ENCODE measurements around the gene CCSER2.
"Not testable (repeated sequence)": the region's sequence is repeated elsewhere in the genome, so short reads cannot be mapped to it uniquely, and the experiment has no call there.

The CCSER2 gene, protein sequence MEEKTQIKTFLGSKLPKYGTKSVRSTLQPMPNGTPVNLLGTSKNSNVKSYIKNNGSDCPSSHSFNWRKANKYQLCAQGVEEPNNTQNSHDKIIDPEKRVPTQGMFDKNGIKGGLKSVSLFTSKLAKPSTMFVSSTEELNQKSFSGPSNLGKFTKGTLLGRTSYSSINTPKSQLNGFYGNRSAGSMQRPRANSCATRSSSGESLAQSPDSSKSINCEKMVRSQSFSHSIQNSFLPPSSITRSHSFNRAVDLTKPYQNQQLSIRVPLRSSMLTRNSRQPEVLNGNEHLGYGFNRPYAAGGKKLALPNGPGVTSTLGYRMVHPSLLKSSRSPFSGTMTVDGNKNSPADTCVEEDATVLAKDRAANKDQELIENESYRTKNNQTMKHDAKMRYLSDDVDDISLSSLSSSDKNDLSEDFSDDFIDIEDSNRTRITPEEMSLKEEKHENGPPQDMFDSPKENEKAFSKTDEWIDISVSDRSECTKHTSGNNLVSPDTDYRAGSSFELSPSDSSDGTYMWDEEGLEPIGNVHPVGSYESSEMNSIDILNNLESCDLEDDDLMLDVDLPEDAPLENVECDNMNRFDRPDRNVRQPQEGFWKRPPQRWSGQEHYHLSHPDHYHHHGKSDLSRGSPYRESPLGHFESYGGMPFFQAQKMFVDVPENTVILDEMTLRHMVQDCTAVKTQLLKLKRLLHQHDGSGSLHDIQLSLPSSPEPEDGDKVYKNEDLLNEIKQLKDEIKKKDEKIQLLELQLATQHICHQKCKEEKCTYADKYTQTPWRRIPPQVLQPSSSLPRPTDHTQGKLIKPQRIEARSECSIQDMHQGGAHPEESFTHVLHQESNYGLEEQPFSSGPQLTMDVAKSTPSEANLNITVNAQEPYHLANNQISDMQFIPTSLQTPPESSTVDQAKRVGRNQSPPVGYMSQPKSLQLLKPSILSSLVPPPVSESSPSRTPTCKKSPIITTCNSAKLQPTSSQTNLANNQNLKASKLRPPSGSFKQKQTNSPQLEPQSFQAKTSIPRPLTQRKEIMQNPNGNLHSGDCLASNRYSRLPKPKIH

DNA sequence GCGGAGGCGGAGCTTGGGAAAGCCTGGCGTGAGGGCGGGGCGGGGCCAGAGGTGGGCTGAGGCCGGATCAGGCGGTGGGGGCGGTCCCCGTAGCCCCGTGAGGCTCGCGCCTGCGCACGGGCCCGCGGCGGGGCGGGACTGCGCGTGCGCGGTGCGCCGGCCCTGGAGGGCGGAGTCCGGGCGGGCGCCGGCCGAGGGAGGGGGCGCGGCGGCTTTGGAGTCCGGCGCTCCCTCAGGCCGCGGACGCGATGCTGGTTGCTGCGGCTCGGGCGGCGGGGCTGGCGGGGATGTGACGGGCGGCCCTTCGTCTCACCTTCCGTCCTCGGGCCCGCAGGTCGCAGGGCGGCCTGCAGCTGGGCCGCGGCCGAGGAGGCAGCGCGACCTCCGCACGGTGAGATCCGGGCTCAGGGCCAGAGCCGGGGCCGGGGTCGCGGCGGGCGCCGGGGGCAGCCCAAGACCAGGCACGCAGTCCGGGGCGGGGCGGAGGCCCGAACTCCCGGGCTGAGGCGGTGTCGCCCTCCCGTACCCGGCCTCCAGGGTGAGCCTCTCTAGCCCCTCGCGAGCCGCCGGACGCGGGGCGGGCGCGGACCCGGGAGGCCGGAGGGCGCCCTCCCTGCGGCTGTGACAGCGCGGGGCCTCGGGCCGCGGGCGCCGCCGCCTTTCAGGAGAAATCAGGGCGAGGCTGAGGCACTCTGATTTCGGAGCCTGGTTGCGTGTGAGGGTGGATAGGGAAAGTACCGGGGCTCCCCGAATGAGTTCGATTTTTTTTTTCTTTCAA lies at the start of gene CCSER2:
TSS of gene CCSER2 (plus strand) at position 172 of the 778 bp plus-strand sequence. CDS start 42,464 bp downstream, outside the sequence.
- DNase-seq, result peak; percentile 12 to 78

DNA sequence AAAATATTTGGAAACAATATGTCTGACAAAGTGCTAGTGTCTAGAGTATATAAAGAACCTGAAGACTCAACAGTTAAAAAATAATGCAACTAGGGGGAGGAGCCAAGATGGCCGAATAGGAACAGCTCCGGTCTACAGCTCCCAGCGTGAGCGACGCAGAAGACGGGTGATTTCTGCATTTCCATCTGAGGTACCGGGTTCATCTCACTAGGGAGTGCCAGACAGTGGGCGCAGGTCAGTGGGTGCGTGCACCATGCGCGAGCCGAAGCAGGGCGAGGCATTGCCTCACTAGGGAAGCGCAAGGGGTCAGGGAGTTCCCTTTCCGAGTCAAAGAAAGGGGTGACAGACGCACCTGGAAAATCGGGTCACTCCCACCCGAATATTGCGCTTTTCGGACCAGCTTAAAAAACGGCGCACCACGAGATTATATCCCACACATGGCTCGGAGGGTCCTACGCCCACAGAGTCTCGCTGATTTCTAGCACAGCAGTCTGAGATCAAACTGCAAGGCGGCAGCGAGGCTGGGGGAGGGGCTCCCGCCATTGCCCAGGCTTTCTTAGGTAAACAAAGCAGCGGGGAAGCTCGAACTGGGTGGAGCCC lies 48.4 kb upstream of the CCSER2 start:
- DNase-seq, result not testable (repeated sequence)

DNA sequence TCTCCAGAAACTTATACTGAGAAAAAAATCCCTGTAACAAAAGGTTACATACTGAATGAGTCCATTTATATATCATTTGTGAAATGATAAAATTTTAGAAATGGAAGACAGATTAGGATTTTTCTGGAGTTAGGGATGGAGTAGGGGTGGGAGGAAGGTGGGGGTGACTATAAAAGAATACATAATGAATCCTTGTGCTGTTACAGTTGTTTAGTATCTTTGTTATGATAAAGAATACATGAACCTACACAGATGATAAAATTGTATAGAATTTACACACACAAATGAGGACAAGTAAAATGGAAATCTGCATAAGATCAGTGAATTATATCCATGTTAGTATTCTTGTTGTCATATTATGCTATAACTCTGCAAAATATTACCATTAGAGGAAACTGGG lies 41.7 kb upstream of the CCSER2 start:
- DNase-seq, result no peak

DNA sequence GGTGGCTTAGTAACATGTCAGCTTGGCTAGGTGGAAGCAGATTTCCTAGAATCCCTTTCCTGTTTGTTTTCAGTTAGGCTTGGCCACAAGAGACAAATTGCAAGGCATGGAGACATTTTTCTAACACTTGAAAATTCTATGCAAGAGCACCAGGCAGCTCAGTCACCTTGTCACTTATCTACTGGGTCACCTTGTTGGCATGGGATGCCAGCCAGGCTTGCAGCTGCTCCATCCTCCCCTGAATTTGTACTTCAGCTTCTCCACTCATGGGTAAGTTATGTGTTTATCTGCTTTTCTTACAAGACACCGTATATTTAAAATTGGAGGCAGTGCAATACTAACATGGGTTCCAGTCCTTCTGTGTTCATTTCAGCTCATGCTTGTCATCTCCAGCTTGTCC lies 40.2 kb upstream of the CCSER2 start:
- no peak for DNase-seq

DNA sequence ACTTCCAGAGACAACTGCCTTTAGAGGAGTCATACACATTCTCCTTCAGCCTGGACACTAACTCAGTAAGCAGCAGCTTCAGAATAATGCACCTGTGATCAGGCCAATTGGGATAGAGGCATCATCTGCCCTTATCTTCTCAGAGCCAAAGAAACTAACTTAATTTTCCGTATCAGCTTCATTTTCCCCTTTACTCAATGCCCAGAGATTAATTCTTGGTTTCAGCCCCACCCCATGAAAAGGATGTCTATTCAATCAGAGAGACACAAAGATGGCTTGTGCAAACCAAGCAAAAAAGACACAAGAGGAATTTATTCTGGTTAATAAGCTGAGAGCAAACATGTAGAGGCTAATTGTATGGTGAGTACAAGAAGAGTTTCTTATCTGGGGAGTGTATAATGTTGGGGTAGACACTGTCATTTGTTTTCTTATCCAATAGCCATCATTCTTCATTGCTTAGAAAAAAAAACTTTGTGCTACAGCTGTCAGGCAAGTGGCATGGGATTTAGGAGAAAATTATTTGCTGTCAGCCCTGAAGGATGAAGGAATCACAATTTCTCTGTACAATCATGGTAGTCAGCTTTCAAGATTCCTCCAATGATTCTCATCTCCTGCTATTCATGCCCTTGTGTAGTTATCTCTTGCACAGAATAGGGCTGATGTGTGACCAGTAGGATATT lies 38.7 kb upstream of the CCSER2 start:
- no peak for DNase-seq

DNA sequence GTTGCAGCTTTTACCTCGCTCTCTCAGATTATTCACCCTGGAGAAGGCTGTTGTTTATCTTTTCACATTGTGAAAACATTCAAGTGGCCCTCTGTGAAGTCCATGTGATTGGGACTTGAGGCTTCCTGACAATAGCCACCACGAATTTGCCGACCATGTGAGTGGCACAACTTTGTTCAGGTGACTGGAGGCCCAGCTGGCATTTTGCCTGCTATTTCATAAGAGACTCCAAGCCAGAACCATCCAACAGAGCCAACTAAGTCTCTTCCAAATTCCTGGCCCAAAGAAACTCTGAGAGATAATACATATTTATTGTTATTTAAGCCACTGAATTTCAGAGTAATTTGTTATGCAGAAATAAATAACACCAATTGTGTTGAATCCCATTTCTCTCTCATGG lies 38.2 kb upstream of the CCSER2 start:
- no peak for DNase-seq

DNA sequence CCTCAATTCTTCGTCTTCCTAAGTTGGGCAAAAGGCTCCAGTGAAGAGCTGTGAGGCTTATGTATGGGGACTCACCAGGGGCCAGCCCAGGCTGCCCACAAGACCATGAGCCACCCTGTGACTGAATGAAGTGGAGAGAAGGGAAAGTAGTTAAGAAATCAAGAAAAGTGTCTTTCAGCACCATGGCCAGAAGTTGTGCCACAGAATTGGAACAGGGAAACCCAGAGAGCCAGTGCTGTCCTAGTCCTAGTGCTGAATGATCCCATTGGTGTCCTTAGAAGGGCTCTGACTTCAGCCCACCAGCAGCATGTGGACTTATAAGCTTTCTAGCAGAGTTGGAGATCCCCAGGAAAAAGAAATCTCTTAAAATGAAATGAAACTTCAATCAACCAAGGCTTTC lies 37.0 kb upstream of the CCSER2 start:
- no peak for DNase-seq

DNA sequence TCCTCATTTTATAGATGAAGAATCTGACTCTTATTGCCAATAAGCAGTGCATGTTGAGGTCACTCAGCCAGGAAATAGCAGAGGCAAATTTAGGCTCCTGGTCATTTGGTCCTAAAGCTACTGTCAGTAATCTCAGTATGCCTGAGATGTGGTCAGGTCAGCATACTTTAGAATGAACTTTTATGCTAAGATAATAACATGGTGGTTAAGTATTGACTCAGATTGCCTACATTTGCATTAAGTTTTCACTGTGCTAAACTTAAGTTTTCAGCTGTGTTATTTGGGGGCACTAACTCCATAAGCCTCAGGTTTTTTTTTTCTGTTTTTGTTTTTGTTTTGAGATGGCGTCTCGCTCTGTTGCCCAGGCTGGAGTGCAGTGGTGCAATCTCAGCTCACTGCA lies 35.9 kb upstream of the CCSER2 start:
- no peak for DNase-seq

DNA sequence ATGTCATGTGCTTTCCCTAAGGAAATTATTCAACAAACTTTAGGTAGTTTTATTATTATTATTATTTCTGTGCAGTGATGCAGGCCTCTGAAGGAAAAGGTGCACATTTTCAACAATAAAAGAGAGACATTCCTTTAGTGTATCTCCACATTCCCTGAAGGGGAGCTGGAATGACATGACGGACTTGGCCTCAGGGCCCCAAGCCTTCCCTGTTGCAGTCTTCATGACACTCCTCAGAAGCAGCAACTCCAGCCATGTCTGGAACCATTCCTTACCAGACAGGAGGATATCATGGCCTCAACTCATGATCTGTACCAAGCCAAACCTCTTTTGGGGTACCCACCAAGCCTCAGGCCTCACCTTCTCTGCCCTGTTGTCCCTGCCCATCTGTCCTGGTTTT lies 35.2 kb upstream of the CCSER2 start:
- no peak for DNase-seq

DNA sequence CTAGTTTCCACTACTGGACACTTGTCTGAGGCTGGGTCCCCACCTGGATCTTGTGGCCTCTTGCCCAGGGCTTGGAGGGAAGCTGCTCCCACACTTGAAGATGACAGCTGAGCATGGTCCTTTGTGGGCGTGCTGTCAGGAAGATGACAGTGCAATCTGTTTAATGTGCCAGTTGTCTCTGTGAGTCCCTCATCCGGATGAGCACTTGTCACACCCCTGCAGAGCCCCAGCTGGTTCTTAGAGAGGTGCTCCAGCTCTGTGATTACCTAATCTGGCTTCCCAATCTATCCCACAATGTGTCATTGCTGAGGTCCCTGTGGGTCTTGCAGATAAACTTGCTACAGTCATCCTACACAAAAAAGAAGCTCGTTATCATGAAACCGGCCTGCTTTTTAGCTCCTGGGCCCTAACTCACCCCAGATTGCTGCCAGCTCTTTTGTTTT lies 34.8 kb upstream of the CCSER2 start:
- DNase-seq, result peak; percentile 14 to 34

DNA sequence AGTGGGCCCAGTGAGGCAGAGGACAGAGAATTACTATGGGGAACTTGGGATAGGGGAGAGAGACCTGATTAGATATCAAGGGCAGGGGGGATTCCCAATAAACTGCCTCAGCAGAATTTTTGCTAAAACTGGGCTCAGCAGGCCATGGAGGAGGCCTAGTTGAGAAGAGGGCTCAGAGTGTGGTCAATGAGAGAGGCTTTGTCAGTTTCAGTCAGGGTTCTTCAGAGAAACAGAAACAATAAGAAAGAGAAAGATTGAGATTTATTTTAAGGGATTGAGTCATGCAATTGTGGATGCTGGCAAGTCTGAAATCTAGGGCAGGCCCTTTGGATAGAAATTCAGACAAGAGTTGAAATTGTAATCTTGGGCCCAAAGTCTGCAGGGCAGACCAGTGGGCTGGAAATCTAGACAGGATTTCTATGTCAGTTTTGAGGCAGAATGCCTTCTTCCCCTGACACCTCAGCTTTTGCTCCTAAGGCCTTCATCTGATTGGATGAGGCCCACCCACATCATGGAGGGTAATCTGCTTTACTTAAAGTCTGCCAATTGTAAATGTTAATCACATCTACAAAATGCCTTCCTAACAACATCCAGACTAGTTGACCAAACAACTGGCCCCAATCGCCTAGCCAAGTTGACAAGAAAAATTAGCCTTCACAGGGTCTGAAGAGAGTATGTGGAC lies 33.5 kb upstream of the CCSER2 start:
- no peak for DNase-seq

DNA sequence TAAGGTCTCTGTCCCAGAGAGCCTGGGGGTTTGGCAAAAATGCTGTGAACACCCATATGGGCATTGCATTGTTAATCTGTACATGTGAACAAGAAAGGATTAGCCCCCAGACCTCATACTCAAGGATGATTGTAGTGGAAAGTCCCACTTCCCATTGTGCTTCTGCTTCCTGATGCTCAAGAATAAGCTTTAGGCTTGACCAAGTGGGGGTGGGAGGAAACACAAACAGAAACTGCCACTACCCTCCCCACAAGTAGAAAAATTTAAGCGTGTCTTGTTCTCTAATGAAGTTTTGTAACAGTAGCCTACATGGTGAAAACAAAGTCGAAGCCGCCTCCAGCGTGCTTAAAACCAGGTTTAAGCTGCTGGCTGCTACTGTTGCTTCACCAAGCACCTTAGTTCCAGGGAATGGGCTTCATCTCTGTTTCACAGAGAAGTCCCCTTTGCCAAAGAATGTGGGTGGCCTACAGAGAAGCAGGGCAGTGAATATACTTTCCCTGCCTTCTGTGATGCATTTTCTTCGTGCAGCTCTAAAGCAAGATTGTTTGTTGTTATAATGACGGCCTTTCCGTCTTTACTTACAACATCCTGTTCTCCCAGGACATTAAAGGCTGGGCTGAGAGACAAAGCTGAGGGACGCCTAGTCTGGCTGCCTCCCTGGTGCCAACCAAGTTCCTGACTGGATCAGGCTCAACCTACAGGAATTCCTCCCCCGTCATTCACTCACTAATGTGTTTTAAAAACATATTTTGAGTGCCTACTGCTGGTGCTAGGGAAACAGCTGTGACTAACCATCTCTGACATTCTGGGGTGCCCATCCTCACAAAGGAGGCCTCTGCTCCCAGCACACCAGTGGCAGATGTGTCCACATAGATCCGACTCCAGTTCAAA lies 32.1 kb upstream of the CCSER2 start:
- DNase-seq, result no peak

DNA sequence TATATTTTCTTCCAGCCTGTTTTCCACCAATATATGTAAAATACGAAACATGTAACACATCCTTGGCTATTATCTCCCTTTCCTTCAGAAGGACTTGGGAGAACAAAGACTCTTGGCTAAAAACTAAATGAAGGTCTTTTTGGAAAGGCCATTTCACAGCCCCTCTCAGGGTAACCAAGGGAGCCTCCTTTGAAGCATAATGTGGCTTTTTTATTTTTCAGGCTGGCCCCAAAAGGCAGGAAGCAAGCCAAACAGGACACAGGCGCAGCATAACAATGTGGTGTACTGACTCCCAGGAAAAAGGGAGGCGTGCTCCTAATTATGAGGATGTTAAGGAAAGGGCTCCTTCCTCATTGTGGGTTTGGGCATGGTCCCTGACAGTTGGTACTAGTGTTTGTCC lies 30.3 kb upstream of the CCSER2 start:
- DNase-seq, result no peak

DNA sequence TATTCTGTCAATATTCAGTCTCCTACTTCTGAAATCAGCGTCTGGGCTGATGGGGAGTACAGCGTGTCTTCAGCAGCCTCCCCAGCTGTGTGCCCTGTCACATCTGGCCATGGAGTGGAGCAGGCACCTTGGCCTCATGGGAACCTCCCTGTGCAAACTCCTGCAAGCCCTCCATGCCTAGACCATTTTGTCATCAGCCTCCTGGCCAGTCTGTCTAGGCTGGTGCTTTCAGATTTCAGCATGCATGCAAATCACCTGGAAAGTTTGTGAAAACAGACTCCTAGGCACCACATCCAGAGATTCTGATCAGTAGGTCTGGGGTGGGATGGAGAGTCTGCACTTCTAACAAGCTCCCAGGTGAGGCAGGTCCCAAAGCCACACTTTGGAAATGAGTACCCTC lies 26.2 kb upstream of the CCSER2 start:
- DNase-seq, result no peak

DNA sequence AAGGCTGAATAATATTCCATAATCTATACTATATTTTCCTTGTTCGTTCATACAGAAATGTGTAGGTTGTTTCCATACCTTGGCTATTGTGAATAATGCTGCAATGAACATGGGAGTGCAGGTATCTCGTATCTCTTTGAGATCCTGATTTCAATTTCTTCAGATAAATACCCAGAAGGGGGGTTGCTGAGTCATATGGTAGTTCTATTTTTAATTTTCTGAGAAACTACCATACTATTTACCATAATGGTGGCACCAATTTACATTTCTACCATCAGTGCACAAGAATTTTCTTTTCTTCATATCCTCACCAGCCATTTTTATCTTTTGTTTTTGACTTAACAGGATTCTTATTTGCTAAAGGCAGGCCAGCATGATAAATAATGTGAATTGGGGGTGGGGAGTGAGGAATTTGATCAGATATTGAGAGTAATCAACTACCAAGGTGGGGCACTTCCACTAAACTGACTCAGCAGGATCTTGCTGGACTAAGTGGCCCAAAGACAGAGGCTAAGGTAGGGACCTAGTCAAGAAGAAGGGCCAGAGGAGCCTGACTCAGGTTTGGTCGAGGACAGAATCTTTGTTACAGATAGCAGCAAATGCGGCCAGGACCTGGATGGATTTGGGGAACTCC lies 21.5 kb upstream of the CCSER2 start:
- DNase-seq, result no peak

DNA sequence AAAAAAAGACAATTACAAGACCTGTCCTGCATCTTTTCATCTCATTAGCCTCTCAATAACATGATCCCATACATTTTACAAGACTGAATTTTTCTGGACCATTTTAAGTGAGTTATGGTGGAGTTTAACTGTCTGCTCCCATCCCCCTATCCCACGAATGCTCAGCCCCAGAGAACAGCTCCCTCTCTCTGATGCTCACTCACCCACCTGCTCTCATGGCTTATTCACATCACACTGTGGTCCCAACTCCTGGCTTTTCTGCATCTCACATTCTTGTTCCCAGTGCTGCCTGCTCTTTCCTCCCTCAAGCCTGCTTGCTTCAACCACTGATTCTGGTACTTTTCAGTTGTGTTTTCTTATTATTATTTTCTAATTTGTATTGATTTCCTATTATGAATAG lies 20.4 kb upstream of the CCSER2 start:
- DNase-seq, result no peak

DNA sequence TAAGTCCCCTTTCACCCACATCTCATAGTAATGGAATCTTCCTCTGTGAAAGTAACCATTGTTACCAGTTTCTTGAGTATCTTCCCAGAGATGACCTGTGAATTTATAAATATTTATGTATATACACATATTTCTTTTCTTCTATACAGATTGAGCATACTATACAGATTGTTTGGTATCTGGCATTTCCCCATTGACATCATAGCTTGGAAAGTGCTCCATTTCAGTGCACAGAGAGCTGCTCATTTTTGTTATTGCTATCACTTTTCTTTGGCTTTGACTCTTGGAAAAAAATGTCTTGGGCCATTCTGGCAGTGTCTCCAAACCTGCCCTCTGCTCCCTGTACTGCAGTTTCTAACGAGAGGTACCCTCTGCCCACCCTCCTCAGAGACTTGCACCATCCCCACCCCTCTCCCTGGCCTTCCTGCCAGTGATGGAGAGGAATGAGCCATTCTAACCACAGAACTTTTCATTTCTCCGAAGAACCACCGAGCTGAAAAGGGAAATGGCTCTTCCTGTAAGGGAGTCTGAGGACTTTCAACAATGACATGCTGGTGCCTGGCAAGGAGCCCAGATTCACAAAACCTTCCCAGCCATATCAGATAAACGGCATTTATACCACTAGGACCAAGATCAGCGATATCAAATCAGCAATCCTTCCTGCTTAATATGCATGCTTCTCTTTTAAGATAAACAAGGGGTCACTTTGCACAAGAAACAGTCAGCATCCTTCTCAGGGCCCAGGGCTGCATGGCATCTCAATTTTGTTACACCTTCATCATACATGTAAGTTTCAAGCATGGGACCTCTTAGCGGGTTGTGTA lies 19.7 kb upstream of the CCSER2 start:
- DNase-seq, result no peak

DNA sequence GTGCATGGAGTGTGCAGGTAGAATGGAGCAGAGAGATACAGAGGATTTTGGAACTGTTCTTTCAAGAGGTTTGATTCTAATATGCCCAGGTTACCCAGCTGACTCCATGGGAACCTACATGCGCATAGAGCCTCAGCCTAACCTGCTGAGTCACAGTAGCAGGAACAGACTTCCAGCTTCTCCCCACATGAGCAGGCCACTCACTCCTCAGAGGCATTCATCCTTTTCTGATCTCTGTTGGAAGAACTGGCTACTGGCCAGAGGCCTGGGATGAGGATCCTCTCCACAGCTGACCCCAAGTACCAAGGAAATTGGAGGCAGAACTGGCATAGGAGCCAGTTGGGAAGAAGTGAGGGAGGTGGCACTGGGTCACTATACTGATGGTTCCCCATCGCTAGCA lies 17.9 kb upstream of the CCSER2 start:
- no peak for DNase-seq

DNA sequence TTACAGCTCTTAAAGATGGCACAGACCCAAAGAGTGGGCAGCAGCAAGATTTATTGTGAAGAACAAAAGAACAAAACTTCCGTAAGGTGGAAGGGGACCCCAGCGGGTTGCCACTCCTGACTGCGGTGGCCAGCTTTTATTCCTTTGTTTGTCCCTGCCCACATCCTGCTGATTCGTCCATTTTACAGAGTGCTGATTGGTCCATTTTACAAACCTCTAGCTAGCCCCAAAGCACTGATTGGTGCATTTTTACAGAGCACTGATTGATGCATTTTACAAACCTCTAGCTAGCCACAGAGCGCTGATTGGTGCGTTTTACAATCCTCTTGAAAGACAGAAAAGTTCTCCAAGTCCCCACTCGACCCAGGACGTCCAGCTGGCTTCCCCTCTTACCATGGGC lies 16.8 kb upstream of the CCSER2 start:
- no peak for DNase-seq

Data from cerebellar nuclear complex (tissue), 1 donor.